Activated T-helper 9 cell treated with anti-CD3 and anti-CD28 coated beads, Interleukin-2, amount 50 U/mL, for 16 hours (primary cell): ENCODE results near the gene HEBP2.

Experiments
- DNase-seq: peaks from one replicate; pipeline ENCODE4 v3.0.0-alpha.2; 2020; ENCODE audit warnings: low read depth

HEBP2 gene

DNA sequence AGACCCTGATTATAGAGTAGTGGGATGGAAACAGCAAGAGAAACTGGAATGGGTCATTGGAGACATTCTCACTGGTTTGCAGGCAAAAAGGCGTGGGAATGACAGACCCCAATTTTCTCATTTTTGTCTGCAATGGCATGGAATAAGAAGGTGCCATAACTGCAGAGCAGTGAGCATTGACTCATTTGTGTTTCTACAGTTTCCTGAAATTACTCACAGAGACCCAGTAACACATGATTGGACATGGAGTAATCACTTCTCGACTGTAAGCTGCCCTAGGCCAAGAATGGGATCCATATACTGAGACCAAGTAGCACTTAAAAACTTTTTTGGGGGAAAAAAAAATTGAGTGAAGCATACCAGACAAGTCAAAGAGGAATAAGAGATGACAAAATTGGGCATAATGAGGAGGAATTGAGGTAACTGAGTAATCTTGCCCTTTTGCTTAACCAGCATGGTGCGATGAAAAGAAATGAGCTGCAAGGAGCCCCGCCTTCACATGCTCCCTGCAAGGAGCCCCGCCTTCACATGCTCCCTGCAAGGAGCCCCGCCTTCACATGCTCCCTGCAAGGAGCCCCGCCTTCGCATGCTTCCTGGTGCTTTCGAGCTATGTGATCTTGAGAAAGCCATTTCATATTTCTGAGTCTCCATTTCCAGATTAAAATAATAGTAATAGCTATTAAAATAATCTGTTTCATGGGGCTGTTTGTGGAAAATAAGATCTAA, 51.1 kb downstream of the HEBP2 start:
- peak; percentile 10 for DNase-seq

DNA sequence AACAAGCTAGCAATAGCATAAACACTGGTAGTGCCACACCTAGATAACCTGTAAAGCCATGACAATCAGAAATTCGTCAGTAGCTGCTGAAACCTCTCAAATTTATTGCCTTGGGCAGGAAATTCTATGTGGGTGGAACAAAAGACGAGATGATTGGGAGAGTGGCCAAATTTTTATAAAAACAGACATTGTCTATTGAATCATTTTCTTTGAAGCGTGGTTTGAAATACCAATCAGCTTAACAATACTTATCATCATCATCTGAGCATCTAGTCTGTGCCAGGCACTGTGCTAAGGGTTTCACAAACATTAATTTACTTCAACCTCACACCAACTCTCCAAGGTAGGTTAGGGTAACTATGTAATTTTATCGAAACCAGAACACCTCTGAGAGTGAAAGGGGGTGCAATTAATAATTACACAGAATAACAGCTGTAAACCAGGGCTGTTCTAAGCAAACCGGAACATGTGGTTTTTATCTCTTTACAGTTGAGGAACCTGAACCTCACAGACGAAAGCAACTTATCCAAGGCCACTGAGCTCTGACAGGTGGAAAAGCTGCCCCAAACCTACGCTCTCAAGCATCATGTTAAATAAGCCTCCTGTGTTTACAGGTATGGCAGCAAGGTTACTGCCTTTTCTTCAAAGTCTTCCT, 51.9 kb downstream of the HEBP2 start:
- no peak for DNase-seq

DNA sequence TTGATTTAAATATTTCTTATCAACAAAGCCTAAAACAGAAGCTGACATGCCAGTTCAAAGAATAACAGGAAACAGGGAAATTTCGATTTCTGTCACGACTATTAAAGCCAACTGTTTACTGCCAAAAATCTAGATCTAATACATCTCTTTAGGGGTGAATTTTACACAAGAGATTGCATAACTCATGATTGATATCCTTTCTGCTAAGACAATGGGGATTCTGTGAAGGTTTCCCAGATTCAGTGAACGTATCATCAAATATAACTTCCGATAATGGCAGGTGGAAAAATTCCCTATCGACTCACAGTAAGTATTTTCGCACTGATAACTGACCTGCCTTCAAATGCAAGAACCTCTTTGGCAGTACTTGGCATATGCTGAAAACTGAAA, 52.4 kb downstream of the HEBP2 start:
- DNase-seq: no peak

DNA sequence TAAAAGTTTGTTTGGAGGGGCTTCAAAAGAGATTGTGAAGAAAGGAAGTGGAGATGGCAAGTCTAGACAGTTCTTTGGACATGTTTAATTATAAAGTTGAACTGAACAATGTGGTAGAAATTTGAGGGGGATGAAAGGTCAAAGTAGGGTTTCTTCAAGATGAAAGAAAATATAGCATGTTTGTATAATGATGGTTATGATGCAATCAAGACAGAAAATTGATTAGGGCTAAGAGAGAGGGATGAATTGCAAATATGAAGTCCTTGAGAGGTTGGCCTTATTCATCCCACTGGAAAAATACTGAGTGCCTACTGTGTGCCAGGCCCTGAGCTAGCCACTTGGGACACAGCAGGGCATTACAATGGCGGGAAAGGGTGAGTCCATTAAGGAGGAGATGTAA, 57.6 kb downstream of the HEBP2 start:
- DNase-seq: no peak

DNA sequence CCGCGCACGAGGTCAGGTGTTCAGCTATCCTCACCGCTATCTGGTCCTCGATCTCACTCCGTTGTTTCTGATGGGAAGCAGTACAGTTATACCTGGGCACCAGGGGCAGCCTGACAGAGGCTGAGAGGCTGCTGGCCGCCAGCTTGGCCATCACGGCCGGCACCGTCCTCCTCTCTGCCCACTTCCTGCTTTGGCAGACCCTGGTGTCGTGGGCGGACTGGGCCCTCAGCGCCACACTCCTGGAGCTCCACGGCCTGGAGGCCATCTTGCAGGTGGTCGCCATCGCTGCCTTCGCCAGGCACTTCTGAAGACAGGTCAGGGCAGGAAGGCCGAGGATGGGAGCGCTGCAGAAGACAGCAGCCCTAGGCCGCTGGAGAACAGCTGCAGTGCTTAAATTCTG, 60.1 kb downstream of the HEBP2 start:
- no peak for DNase-seq

DNA sequence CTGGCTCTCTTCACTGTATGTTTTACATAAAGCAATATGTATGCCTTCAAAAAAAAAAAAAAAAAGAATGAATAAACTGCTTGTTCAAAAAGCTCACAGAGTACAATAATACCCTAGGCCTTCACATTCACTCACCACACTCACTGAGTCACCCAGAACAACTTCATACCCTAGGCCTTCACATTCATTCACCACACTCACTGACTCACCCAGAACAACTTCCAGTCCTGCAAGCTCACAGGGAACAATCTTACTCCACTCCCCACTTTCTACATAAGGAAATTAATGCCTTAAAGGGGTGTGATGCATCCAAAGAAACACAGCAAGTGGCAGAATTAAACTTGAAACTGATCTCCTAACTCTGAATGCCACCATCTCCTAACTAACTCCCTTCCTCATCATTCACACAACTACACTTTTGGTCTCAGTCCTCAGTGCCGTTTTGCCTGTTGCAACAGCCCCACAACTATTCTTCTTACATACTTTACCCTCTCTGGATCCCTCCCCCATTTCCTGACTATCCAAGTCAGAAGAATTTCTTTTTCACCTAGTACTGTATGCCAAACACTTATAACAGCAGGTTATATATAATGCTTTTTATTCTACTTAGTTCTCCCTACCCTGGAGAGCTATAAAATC, 61.1 kb downstream of the HEBP2 start:
- DNase-seq: no peak

DNA sequence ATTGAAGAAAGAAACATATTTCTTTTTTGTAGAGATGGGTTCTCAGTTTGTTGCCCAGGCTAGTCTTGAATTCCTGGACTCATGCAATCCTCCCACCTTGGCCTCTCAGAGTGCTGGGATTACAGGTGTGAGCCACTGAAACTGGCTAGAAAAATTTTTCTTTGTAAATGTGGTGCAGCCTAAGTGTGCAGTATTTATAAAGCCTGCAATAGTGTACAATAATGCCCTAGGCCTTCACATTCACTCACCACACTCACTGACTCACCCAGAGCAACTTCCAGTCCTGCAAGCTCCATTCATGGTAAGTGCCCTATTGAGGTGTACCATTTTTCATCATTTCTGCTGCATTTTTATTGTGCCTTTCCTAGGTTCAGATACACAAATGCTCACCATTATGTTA, 63.9 kb downstream of the HEBP2 start:
- no peak for DNase-seq

DNA sequence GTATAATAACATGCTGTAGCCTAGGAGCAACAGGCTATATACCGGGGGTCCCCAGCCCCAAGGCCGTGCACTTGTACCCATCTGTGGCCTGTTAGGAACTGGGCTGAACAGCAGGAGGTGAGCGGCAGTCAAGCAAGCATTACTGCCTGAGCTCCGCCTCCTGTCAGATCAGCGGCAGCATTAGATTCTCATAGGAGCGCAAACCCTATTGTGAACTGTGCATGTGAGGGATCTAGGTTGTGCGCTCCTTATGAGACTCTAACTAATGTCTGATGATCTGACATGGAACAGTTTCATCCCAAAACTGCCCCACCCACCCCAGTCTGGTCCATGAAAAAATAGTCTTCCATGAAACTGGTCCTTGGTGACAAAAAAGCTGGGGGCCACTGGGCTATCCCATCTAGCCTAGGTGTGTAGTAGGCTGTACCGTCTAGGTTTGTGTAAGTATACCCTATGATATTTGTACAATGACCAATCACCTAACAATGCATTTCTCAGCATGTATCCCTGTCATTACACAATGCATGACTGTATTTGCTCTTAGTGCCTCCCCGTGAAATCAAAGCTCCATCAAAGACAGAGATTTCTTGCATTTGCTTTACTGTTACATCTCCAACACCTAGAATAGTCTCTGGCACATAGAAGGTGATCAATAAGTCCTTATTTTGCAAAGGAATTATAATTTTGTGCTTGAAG, 64.4 kb downstream of the HEBP2 start:
- no peak for DNase-seq
